HG03354 (cell line): ENCODE data around the gene ADAMTS9.

Source experiments
- ATAC-seq: cut with Tn5 transposase; IDR thresholded peaks from one replicate; pipeline ENCODE4 v1.9.1; 2021; ENCODE audit warnings: mild to moderate bottlenecking; ENCODE audit not compliant: unreplicated experiment, poor library complexity, severe bottlenecking

The ADAMTS9 gene

GRCh38 chr3:64508140-64508539 lies 179.7 kb downstream of the ADAMTS9 start:
- no peak for ATAC-seq

DNA sequence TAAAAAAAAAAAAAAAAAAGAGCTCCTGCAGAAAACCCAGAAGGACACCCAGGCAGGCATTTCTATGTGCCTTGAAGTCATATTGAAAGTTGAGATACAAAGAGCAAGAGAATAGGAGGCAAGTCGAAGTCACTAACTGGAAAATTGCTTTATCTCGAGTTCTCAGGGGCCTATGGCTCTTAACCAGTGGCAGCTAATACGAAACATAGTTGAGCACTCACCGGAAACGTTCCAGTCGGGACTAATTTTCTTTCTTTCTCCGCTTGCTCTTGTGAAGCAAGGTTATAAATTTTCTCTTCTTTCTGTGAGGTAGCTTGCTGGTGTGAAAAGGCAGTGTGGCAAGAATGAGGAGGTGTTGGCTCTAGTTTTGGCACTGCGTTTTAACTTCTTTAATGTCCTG lies 181.5 kb downstream of the ADAMTS9 start:
- ATAC-seq: no peak

DNA sequence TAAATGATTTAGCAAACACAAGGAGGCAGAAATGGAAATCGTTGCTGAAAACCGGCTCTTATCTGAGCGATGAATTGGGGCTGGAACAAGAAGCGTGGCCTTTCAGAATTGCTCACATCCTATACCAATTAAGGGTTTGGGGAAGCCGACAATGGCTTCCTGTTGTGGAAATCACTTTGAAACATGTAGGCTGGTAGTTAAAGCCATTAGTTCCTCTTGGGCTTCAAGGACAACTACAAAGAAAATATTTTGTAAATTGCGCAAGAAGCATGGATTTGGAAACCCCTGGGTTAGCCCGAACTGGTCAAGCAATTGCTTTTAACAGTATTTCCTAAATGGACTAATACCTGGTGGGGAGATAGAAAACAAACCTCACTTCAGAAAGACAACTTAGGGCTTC lies 182.4 kb downstream of the ADAMTS9 start:
- ATAC-seq: no peak

- no peak for ATAC-seq
Measured at GRCh38 chr3:64502284-64502683, 185.5 kb downstream of the ADAMTS9 start.

GRCh38 chr3:64501298-64501906 lies 186.4 kb downstream of the ADAMTS9 start:
- no peak for ATAC-seq

DNA sequence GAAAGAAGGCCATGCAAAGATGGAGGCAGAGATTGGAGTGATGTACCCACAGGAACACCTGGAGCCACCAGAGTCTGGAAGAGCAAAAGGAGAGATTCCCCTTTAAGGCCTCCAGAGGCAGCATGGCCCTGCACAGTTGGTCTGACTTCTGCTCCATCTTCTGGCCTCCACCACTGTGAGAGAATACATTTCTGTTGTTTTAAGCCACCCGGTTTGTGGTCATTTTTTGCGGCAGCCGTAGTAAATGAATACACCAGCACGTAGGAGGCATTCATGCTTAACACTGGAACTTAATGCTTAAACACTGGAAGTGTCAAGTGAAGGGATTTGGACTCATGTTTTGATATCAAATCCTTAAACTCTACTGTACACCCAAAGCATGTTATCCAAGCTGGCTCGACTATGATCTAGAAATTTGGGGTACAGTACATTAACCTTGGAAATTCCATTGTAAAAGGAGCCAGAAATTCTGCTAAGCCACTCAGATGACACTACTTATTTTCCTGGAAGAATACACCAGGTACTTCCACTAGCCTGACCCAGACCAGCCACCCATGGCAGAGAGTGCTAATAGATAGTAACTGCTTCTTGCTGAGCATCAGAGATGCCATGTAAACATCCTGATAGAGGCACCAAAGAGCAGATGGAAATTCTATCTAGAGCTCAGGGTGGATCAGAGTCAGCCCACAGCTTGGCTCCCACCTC lies 190.9 kb downstream of the ADAMTS9 start:
- no peak for ATAC-seq

DNA sequence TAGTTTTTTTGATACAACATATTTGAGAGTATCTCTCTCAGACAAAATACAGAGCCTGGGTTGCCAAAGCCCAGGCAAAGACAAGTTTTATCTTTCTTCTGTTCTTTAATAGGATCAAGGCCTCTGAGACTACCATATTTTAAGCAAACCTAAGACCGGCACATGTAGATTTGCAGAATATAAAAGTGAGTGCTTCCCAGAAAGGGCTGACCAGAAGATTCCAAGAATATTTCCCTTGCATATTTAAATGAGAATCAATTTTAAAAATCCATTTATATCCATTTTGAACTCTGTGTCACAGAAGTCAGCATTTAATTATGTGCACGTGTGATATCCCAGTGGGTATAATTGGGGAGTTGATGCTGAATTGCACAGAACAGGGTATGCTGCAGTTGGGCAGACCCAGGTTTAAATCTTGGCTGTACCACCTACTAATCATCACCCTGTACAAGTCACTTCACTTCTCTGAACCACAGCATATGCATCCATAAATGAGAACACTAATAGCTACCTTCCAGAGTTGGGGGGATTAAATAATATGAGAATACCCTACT lies 191.9 kb downstream of the ADAMTS9 start:
- no peak for ATAC-seq

DNA sequence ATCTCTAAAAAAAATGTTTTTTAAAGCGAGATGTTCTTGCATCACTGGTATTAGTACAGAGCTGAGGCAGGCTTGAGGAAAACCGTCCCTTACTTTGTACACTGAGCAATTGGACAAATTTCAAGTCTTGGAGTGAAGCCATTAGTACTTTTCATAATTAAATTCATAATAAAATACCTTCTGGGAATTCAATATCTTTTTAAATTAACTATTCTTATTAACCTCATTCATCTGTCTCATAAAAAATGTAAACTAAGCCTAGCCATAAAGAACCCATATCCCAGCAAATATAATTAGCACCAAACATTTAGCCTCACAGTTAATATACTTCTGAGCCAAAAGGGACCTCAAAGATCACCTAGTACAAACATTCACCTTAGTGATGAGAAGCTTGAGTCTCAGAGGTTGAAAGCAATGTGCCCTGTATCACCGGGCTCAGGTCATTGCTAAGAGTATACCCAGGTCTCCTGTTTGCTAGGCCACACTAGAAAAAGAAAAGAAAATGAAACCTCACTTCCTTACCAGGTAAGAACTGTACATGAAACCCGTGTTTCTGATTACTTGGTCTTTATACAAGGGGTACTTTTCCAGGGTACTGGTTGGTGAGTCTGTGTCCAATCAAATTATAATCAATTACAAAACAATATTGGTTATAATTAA lies 192.5 kb downstream of the ADAMTS9 start:
- no peak for ATAC-seq

DNA sequence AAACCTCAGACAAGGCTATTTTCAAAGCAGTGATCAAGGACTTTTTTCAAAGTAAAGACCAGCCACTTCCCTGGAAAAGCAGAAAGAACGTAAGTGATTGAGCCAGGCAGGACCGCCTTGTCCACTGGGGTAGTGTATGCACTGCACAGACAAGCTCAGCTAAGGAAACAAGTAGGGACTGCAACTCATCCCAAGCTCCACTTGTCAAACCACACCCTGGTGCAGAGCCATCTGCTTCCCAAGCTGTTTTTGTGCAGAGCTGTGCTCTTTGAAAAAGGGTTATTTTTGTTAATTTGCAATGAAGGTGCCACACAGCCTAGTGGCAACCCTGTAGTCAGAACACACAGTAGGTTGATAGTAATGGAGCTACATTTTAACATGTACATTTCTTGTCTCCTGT lies 193.3 kb downstream of the ADAMTS9 start:
- no peak for ATAC-seq

GRCh38 chr3:64493149-64493548 lies 194.7 kb downstream of the ADAMTS9 start:
- ATAC-seq: no peak

- no peak for ATAC-seq
Measured at GRCh38 chr3:64491843-64492242, 196.0 kb downstream of the ADAMTS9 start.

- ATAC-seq: no peak
Measured at GRCh38 chr3:64490180-64490724, 197.5 kb downstream of the ADAMTS9 start.

DNA sequence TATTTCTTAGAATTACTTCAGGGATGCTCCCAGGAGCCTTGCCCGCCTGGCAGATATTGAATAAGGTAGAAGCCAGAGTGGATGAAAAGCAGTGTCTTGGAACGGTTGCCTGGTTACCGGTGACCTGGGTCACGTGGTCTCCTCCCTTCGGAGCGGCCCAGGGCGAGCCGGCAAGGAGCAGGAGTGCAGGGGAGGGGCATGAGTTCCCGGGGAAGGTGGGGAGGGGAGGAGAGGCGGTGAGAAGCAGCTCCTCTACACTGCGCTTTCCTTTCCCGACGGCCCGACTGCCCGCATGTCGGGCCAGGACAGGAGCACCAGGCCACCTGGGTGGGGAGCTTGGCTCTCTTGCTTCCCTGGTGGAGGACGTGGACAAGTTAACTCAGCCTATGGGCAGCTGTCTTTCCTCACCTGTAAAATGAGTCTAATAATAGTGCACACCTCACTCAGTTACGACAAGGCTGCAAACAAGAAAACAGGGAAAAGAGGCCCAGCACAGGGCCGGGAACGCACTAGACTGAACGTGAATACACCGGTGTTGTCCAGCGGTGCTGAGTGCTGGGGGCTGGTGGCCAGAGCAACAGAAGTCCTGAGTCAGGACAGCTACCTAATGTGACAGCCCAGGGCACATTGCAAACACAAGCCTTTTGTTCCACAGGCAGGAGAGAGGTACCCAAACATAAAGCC lies 198.3 kb downstream of the ADAMTS9 start:
- ATAC-seq: no peak

DNA sequence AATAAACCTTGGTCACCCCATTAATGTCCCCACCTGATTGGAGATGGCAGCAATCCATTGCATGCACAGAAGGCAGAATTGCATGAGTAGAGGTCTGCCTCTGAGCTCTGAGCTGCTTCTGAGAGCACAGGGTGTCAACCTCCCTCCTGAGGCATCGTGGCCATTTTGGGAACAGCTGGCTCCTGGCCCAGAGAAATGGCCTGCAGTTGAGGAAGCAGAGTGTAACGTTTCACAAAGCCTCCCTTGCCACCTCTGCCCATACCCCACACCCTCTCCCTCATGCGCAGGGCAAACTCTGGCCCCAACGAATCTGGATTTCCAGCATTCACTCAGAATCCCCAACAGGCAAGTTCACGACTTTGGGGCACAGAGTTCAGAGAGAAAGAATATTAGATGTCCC lies 198.9 kb downstream of the ADAMTS9 start:
- ATAC-seq: no peak

DNA sequence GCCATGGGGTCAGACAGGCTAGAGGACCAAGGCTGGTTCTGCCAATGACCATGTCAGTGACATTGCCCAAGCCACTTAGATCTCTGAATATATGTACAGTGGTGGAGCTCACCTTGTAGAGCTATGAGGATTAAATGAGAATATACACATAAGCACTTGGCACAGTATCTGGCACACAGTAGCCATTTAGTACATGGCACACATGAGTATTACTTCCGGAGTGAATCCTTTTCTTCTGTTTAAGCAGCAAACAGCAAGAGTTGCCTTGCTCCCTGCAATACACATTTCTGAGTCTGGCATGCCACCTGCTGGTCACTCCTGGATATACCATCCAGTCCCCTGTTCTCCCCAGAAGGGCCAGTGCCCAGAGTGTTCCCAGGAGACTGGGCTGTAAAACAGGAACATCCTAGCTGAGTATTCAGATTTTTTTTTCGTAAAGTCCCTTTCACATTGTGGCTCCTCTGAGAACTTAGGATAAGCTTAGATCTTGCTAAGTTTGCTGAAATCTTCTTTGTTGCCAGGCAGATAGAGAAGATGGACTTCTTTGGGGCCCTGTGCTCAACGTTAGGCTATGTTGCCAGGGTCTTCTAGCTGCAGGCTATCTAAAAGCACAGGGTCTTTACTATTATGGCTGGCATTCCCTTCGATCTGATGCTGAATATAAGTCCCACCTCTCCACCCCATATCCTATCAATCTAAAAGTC lies 203.4 kb downstream of the ADAMTS9 start:
- ATAC-seq: peak; percentile 98

DNA sequence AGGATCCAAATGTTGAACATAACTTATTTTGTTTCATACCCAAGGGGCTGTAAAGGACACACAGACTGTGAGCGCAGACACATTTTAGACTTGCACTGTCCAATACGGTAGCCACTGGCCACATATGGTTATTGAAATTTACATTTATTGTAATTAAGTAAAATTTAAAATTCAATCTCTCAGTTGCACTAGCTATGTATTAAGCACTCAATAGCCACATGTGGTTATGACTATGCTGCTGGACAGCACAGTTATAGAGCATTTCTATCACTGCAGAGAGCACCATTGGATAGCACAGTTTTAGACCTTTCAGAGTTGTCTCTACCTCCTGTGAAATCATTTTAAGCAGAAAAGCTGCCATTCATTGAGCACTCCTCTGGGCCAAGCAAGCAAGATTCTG lies 204.3 kb downstream of the ADAMTS9 start:
- ATAC-seq: no peak

GRCh38 chr3:64475037-64475436 lies 212.8 kb downstream of the ADAMTS9 start:
- no peak for ATAC-seq

- no peak for ATAC-seq
Measured at GRCh38 chr3:64473466-64473865, 214.3 kb downstream of the ADAMTS9 start.

DNA sequence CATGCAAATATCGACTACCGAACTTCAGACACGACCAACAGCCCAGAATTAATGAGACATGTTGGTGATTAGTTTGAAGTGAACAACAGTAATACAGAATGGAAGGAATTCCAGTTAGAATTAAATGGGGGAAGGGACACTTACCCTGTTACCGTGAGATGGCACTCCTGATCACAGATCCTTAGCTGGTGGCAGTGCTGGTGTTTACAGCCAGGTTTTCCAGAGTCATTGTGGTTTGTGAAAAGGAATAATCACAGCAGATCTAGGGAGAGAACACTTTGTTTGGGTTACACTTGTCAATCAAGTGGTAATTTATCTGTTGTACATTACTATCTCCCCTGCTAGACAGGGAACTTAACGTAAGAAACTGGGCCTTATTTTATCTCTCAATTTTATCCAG lies 217.4 kb downstream of the ADAMTS9 start:
- ATAC-seq: no peak
